HS-27A (cell line): Measurements from ENCODE around the gene MUC5B.

Experiments used
- DNase-seq: peaks from one replicate; pipeline ENCODE4 v3.0.0-alpha.2; 2012; ENCODE audit warnings: low read depth, missing footprints

MUC5B gene

DNA sequence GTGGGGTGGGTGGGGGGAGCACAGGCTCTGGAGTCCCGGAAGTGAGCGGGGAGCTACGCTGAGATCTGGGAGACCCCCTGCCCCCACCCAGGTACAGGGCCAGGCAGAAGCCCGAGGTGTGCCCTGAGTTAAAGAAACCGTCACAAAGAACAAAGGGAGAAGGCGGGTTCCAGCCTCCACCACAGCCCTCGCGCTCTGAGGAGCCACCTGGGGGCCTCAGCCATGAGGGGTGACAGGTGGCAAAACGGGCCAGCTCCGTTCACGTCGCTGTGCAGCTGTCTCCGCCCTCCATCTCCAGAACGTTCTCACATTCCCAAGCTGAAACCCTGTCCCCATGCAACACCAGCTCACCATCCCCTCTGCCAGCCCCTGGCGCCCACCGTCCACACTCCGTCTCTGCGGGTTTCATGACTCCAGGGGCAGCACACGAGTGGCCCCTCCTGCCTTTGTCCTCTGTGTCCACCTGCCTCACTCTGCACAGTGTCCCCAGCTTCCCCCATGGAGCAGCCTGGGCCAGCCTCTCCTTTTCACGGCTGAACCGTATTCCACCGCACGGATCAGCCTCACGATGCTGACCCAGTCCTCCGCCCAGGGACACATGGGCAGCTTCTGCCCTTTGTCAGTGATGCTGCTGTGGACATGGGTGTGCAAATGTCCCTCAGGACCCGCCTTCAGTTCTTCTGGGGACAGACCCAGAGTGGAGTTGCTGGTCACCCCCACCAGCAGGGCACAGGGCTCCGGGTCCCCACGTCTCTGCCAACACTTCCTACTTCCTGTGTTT, 1.7 kb upstream of the MUC5B start:
- DNase-seq: no peak

DNA sequence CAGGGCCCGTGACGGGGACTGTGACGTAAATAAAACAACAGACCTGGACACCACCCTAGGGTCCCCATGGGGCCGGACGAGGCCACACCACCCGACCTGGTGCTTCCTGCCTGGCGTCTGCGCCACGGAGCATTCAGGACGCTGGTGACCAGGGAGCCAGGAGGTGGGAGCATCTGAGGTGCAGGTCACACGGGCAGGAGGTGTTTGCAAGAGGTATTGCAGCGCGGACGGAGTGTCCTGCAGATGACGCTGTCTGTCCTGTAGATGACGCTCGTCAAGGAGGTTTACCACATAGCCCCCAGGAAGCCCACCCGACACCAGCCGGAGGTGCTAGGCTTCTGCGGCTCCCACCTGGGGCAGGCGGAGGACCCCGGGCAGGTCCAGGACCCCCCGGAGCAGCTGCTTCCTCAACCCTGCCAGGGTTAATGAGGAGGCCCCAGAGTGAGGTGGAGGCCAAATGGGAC, 986 bp upstream of the MUC5B start:
- no peak for DNase-seq

DNA sequence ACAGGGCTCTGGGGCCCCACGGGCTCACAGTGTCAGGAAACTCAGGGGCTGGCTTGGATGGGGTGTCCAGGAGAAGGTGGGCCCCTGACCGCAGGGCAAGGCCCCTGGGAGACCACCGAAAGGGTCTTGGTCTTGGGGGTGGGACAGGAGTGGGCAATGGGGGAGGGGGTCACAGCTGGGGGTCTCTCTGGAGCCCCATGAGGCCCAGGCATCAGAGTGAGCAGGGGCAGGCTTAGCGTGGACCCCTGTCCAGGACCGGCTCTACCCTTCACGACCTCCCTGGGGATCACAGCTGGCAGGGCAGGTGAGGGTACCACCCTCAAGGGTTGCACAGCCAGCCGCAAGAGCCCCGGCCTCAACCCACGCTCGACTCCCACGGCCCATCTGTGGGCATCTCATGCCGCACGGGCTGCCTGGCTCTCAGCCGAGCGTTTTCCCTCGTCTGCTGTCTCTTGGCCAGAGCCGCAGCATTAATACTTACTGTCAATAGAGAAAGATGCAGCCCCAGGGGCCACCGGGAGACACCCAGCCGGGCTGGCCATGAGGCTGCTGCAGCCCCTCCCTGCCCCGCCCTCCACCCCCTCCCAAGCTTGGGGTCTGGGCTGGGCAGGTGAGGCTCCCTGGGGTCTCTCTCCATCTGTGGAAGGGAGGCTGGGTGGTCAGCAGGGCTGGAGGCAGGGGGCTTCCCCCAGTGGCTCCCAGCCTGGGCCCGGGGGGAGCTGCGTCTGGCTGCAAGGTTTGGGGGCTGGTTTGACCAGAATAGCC, 662 bp downstream of the MUC5B start:
- DNase-seq: no peak

DNA sequence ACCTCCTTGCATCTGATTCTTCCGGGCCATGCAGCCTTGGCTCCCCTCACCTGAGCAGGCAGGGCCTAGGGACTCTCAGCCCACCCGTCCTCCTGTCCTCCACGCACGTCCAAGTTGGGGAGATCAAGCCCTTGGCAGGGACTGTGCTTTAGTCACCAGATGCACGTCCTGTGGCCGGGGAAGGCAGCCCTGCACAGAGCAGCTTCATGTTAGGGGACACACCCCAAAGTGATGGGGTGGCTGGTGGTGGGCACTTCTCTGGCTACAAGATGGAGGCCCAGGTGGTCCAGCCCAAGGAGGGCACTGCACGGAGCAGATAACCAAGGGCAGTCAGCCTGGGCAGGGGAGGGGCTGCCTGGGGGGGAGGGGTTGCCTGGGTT, 1.2 kb downstream of the MUC5B start:
- no peak for DNase-seq

DNA sequence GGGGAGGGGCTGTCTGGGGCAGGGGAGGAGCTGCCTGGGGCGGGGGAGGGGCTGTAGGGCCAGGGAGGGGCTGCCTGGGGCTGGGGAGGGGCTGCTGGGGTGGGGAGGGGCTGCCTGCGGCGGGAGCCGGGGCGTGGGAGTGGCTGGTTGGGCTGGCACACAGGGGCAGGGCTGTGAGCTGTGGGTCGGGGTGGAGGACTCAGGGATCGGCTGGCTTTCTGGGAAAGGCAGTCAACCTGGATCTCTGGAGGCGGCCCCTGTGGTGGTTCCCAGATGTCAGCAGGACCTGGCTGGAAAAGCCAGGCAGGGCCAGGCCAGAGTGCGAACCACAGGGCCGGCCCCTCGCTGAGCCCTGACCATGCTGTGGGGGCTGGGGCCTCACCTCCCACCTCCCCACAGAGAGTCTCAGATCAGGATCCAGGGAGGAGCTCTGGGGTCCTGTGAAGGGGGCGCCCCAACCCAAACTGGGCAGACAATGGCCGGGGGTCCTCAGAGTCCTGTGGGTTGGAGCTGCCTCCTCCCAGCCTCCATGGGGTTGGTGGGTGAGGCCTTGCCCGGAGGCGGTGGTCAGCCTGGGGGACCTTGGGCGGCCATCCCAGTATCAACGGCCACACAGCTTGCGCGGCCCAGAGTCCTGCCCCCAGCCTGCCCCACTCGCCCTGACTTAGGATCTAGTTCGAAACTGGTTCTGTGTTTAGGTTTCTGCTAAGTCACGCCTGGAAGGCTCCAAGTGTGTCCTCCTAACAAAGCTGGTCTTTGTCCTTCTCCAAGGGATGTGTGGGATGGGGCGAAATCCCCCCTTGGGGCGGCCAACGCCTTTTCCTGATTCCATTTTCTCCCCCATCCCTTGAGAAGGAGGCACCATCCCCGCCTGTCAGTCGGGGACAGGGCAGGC, 1.9 kb downstream of the MUC5B start:
- DNase-seq: no peak

DNA sequence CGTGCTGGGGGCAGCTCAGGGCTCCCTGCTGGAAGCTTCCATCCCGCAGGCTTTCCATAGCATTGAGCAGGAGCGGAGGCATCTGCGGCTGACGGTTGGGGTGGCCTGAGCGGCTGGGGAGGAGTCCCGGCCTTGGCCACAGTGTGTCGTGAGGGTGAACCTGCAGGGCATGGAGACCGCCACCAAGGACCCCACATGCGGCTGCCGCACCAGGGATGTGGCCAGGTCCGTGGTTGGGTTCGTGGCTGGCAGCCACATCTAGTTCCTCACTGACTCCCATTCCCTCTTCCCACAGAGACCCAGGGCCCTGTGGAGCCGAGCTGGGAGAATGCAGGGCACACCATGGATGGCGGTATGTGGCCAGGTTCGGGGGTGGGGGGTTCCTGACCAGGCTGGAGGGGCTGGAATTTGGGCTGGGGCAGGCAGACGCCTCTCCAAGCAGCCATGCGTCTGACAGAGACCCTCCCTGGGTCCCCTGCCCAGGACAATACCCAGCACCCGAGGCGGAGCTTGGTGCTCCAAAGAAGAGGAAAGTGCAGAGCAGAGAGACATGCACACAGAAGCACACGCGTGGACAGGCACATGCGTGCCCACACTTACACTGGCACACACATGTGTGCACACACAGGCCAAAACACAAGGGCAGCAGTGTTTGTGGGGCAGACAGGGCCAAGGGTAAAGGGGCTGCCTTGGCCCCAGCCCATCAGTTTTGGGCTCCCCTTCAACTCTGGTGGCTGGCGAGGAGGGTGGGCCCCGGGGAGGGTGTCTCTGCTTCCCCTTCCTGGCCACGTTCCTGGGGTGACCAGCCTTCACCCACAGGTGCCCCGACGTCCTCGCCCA, 2.7 kb downstream of the MUC5B start:
- no peak for DNase-seq

DNA sequence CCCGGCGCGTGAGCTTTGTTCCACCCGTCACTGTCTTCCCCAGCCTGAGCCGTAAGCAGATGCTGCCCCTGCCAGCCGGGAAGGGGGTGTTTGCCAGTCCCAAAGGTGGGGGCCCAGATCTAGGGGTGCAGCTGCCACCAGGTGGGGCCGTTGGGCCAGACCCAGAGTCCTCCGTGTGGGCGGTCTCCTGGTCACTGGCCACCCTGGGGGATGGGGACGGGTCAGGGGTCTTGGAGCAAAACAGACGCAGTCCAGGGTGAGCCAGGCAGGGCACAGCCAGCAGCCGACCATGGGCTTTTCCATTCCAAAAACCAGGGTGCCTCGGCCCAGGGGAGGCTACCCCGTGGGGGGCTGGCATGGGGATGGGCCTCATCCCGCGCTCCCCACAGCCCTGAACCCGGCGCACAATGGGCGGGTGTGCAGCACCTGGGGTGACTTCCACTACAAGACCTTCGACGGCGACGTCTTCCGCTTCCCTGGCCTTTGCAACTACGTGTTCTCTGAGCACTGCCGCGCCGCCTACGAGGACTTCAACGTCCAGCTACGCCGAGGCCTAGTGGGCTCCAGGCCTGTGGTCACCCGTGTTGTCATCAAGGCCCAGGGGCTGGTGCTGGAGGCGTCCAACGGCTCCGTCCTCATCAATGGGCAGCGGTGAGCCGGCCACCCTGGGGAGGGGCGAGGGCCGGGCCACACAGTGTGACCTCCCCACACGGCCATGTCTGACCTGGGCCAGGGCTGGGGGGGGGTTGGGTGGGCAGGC, 3.5 kb downstream of the MUC5B start:
- DNase-seq: no peak

DNA sequence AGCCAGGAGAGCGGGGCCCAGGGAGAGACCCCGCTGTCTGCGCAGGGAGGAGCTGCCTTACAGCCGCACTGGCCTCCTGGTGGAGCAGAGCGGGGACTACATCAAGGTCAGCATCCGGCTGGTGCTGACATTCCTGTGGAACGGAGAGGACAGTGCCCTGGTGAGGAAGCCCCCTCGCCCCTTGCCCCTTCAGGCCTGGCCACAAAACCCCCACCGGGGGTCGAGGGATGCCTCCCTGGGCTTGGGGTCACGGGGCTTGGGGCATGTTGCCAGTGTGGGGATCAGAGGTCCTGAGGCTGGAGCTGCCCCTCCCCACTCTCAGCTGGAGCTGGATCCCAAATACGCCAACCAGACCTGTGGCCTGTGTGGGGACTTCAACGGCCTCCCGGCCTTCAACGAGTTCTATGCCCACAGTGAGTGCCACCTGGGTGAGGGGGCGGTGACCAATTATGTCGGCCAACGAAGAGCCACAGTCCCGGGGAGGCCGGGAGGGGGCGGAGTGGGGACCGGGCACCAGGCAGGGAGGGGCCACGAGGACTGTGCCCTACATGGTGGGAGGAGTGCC, 4.2 kb downstream of the MUC5B start:
- DNase-seq: no peak

DNA sequence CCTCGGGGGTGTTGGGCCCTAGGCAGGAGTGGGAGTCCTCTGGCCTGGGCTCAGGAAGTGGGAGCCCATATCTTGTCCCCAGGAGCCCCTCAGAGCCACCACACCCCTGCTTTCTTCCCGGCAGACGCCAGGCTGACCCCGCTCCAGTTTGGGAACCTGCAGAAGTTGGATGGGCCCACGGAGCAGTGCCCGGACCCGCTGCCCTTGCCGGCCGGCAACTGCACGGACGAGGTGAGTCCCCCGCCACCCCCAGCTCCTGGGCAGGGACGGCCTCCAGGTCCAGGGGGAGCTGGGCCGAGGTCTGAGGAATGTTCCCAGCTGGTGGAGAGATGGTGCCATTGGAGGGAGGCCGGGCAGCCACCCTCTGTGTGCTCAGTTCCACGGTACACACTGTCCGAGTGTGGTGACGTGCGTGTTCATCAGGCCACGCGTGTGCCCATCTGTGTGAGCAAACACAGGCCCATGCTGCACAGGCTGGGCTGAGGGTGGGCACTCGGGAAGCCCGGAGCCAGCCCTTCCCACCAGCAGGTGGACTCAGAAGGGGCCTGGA, 4.8 kb downstream of the MUC5B start:
- no peak for DNase-seq

DNA sequence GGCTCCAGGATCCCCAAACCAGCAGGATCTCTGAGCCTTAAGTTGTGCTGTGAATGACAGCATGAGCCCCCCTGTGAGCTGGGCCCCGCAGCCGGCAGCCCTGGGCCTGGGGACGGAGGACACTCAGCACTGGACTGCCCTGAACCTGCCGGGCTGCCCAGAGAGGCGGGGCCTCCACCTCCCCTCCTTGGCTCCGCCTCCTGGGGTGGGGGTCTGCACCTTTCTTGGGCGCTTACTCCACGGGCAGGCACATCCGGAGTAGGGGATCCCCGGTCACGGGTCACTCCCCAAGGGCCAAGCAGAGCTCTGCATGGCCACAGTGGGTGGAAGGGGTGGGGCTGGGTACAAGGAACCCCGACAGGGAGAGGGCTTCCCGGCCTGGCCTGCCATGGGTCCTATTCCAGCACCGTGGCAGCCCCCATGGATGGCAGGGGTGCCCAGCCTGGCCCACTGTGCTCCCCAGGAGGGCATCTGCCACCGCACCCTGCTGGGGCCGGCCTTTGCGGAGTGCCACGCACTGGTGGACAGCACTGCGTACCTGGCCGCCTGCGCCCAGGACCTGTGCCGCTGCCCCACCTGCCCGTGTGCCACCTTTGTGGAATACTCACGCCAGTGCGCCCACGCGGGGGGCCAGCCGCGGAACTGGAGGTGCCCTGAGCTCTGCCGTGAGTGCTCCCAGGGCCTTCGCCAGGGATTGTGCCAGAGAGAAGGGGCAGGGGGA, 5.4 kb downstream of the MUC5B start:
- no peak for DNase-seq

DNA sequence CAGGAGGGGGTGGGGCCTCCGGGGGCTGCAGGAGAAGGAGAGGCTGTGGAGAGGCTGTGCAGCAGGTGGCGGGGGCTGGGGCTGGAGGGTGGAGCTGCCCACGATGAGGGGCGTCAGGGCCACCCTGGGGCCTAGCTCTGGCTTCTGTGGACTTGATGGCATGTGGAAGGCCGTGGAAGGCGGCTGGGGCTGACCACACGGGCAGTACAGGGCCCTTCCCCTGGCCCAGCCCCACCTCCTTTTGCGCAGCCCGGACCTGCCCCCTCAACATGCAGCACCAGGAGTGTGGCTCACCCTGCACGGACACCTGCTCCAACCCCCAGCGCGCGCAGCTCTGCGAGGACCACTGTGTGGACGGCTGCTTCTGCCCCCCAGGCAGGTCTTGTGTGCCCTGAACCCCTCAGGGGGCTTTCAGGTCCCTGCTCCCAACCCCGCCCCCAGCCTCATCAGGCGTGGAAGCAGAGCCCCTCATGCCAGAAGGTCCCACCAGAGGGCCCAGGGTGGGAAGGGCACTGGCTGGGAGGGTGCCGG, 6.1 kb downstream of the MUC5B start:
- no peak for DNase-seq

DNA sequence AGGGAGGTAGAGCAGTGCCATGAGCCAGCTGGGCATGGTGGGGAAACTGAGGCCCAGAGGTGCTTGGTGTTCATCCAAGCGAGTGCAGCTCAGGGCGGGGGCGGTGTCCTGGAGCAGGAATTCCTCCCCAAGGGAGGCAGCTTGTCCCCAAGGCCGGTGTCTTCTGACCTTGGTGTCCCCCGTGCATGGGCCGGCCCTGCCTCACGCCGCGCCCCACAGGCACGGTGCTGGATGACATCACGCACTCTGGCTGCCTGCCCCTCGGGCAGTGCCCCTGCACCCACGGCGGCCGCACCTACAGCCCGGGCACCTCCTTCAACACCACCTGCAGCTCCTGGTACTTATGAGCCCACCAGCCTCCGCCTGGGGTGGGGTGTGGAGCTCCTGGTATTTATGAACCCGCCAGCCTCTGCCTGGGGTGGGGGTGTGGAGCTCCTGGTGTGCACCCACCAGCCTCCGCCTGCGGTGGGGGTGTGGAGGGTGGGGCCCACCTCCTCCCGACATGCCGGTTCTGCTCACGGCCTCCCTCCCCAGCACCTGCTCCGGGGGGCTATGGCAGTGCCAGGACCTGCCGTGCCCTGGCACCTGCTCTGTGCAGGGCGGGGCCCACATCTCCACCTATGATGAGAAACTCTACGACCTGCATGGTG, 6.7 kb downstream of the MUC5B start:
- no peak for DNase-seq

DNA sequence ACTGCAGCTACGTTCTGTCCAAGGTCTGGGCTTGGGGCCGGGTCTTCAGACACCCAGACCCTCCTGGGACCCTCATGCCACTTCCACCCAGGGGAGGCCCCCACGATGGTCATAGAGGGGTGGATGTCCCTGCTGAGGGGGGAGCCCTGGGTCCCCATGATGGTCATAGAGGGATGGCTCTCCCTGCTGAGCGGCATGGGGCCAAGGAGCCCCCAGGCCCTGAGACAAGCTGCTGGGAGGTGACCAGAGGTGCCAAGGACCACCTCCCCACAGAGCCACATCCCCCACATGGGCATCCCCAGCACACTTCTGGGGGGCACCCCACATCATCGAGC, 7.2 kb downstream of the MUC5B start:
- no peak for DNase-seq

DNA sequence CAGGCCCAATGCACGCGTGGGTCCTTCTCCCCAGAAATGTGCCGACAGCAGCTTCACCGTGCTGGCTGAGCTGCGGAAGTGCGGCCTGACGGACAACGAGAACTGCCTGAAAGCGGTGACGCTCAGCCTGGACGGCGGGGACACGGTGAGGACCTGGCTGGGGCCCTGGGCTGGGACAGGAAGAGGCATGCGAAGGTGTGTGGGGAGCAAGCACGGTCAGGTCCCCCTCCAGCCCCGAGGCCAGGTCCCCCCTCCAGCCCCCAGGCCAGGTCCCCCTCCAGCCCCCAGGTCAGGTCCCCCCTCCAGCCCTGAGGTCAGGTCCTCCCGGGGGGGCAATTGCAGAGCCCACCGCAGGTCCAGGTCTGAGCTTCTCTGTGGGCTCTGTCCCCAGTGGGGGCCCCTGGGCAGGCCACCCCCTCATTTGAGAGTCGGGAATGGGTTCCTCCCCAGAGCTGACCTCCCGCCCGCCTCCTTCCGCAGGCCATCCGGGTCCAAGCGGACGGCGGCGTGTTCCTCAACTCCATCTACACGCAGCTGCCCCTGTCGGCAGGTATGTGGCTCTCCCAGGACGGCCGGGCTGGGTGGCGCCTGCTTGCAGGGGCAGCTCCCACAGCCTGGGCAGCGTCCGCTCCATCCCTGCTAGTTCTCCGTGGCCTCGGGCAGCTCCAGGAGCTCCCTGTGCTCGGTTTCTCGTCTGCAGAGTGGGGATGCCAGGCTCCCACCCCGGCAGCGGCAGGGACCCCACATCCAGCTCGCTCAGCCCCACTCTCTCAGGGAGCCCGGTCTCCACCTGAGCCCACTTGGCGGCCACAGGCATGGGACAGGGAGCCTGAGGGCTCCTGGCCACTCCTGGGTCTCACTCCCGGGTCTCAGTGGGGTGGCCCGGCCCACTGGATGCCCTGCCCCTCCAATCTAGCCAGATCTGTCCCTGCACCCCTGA, 7.9 kb downstream of the MUC5B start:
- DNase-seq: no peak

DNA sequence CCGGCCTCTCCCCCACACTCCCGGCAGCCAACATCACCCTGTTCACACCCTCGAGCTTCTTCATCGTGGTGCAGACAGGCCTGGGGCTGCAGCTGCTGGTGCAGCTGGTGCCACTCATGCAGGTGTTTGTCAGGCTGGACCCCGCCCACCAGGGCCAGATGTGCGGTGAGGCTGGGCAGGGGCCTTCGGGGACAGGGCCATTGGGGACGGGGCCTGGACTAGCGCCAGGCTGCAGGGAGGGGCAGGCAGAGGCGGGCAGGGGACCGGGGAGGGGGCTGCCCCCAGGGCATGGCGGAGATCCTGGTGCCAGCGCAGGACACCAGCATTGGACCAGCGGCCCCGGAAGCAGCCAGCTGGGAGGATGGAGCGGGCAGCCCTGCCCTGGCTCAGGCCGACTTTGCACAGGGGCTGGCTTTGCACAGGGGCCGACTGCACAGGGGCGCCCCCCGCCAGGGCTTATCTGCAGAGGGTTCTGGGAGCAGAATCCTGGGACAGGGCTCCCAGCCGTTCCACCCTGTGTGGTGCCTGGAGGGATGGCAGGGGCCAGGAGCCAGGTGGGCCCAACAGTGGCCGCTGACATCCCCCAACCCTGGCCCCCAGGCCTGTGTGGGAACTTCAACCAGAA, 8.6 kb downstream of the MUC5B start:
- no peak for DNase-seq

DNA sequence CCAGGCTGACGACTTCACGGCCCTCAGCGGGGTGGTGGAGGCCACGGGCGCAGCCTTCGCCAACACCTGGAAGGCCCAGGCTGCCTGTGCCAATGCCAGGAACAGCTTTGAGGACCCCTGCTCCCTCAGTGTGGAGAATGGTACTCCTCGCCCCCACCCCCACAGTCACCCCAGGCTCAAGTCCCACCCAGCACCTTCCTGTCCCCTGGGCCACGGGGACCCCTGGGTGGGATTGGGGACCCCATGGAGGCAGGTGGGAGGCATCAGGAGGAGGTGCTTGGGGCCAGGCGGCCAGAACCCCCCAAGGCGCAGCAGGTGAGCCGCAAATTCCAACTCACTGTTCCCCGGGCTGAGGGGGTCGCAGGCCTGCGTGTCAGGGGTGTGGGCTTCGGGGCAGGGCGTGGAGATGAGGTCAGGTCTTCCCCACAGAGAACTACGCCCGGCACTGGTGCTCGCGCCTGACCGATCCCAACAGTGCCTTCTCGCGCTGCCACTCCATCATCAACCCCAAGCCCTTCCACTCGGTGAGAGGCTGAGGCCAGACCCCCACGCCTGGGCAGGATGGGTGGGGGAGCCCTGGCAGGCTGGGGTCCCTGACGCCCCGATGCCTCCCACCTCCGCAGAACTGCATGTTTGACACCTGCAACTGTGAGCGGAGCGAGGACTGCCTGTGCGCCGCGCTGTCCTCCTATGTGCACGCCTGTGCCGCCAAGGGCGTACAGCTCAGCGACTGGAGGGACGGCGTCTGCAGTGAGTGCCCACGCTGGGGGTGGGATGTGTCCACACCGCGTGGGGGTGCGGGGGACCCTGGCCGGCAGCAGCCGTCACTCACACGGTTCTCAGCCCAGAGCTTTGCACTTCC, 9.4 kb downstream of the MUC5B start:
- no peak for DNase-seq
